Neuronal stem cell (in vitro differentiated cells): ENCODE measurements around the gene SEMA3G.

Experiments used
- DNase-seq: peaks from one replicate; pipeline ENCODE4 v3.0.0-alpha.2; 2013; ENCODE audit warnings: low spot score
- H2AFZ ChIP-seq: one replicate; pipeline ENCODE4 v1.6.1; 2013; ENCODE audit warnings: mild to moderate bottlenecking, low read length, inconsistent platforms
- H2AK5ac ChIP-seq: 2 replicates; pipeline ENCODE4 v1.6.1; 2013; ENCODE audit warnings: low read depth, mild to moderate bottlenecking, inconsistent platforms, low read length, moderate library complexity, mixed read lengths
- H2BK120ac ChIP-seq: 2 replicates; pipeline ENCODE4 v1.6.1; 2013; ENCODE audit warnings: low read depth, mild to moderate bottlenecking, inconsistent platforms, low read length, moderate library complexity, mixed read lengths
- H2BK12ac ChIP-seq: one replicate; pipeline ENCODE4 v1.6.1; 2013; ENCODE audit warnings: low read length, inconsistent platforms
- H2BK15ac ChIP-seq: 2 replicates; pipeline ENCODE4 v1.6.1; 2013; ENCODE audit warnings: mild to moderate bottlenecking, low read length, inconsistent platforms, mixed read lengths
- H2BK5ac ChIP-seq: one replicate; pipeline ENCODE4 v1.6.1; 2013; ENCODE audit warnings: inconsistent platforms, mild to moderate bottlenecking, low read length, moderate library complexity
- H3K14ac ChIP-seq: one replicate; pipeline ENCODE4 v1.6.1; 2013; ENCODE audit warnings: low read length, inconsistent platforms
- H3K18ac ChIP-seq: 2 replicates; pipeline ENCODE4 v1.6.1; 2013; ENCODE audit warnings: low read length, inconsistent platforms
- H3K23ac ChIP-seq: 2 replicates; pipeline ENCODE4 v1.6.1; 2013; ENCODE audit warnings: low read depth, mild to moderate bottlenecking, mixed read lengths, low read length, inconsistent platforms; ENCODE audit not compliant: poor library complexity
- H3K27ac ChIP-seq: replicated peaks from 3 replicates; pipeline ENCODE4 v1.5.1; 2013; ENCODE audit warnings: low read length, inconsistent platforms
- H3K27me3 ChIP-seq, 3 experiments: 2 replicates each; pipeline ENCODE4 v1.6.1; 2013; ENCODE audit warnings: low read length in 3 of 3, mild to moderate bottlenecking in 2 of 3, inconsistent platforms in 1 of 3, low read depth in 1 of 3, mixed read lengths in 1 of 3, moderate library complexity in 1 of 3; ENCODE audit not compliant: control insufficient read depth in 3 of 3, insufficient read depth in 3 of 3
- H3K36me3 ChIP-seq, 2 donors: replicated peaks in 1 of 2; 2 replicates each; pipeline ENCODE4 v1.6.1; 2013; ENCODE audit warnings: low read length in 2 of 2; ENCODE audit not compliant: control insufficient read depth in 2 of 2, insufficient read depth in 2 of 2
- H3K4ac ChIP-seq: 2 replicates; pipeline ENCODE4 v1.6.1; 2013; ENCODE audit warnings: inconsistent platforms, mild to moderate bottlenecking, low read length, moderate library complexity
- H3K4me1 ChIP-seq, 2 donors: 1 replicate in 1 of 2; 2 replicates in 1 of 2; pipeline ENCODE4 v1.6.1; 2013; ENCODE audit warnings: low read length in 2 of 2, low read depth in 1 of 2; ENCODE audit not compliant: control insufficient read depth in 2 of 2, insufficient read depth in 1 of 2
- H3K4me2 ChIP-seq: one replicate; pipeline ENCODE4 v1.6.1; 2013; ENCODE audit warnings: mild to moderate bottlenecking, low read length, inconsistent platforms; ENCODE audit not compliant: insufficient read depth, poor library complexity, severe bottlenecking
- H3K4me3 ChIP-seq, 2 donors: 2 replicates each; pipeline ENCODE4 v1.5.1; 2013; ENCODE audit warnings: low read length in 2 of 2, mild to moderate bottlenecking in 2 of 2, inconsistent platforms in 1 of 2, moderate library complexity in 1 of 2
- H3K79me1 ChIP-seq: one replicate; pipeline ENCODE4 v1.6.1; 2013; ENCODE audit warnings: low read depth, mild to moderate bottlenecking, inconsistent platforms, low read length, moderate library complexity
- H3K9ac ChIP-seq: one replicate; pipeline ENCODE4 v1.6.1; 2013; ENCODE audit warnings: mild to moderate bottlenecking, low read depth, low read length, inconsistent platforms; ENCODE audit not compliant: poor library complexity
- H3K9me3 ChIP-seq, 2 donors: replicated peaks in 1 of 2; 2 replicates each; pipeline versions ENCODE3 to v1.6.1; 2013; ENCODE audit warnings: low read length in 2 of 2, mild to moderate bottlenecking in 2 of 2, inconsistent platforms in 1 of 2, low read depth in 1 of 2, mixed read lengths in 1 of 2, moderate library complexity in 1 of 2; ENCODE audit not compliant: control insufficient read depth in 2 of 2, insufficient read depth in 1 of 2
- H4K8ac ChIP-seq: one replicate; pipeline ENCODE4 v1.6.1; 2013; ENCODE audit warnings: low read depth, mild to moderate bottlenecking, inconsistent platforms, low read length, moderate library complexity
- H4K91ac ChIP-seq: one replicate; pipeline ENCODE4 v1.6.1; 2013; ENCODE audit warnings: low read length, low read depth, mild to moderate bottlenecking, inconsistent platforms; ENCODE audit not compliant: poor library complexity
- WGBS, 2 donors: extraction: QIAGEN DNeasy Blood & Tissue Kit; methylation state at CpG; one replicate each; pipeline ENCODE4 v1.1.7; 2013; ENCODE audit warnings: missing lambda C conversion rate in 2 of 2, mixed read lengths in 1 of 2; ENCODE audit not compliant: insufficient read length in 2 of 2, insufficient replicate concordance in 1 of 2; ENCODE audit errors: extremely low coverage in 2 of 2; 5-methylcytosine and 5-hydroxymethylcytosine counted together

Gene SEMA3G

GRCh38 chr3:52472239-52473000, 27.5 kb upstream of the SEMA3G start:
- H3K4ac ChIP-seq: no peak overlapping the region
- peaks cover 0 to 2% of the 10 kb centered on the region in 2 donors for H3K9me3 ChIP-seq
- H2AFZ ChIP-seq: no peak overlapping the region
- no peak for DNase-seq
- no peak overlapping the region for H4K91ac ChIP-seq
- no peaks in the 10 kb centered on the region for H3K4me1 ChIP-seq
- H3K18ac ChIP-seq: no peak overlapping the region
- H2AK5ac ChIP-seq: no peak overlapping the region
- no peak overlapping the region for H2BK12ac ChIP-seq
- no peak overlapping the region for H3K9ac ChIP-seq
- no peak overlapping the region for H2BK15ac ChIP-seq
- H3K4me2 ChIP-seq: no peak overlapping the region
- no peak overlapping the region for H3K27ac ChIP-seq
- peak overlapping the region in 1 of 2 donors; percentile 20 for H3K4me3 ChIP-seq
- H3K23ac ChIP-seq: no peak overlapping the region
- WGBS, 2 donors: no CpG with 5 or more reads among the region's 14 CpGs
- H2BK120ac ChIP-seq: no peak overlapping the region
- H4K8ac ChIP-seq: no peak overlapping the region
- peaks cover 44 to 90% of the 10 kb centered on the region in 2 donors for H3K36me3 ChIP-seq
- peaks cover 7% of the 10 kb centered on the region for H3K79me1 ChIP-seq
- H2BK5ac ChIP-seq: no peak overlapping the region
- no peak overlapping the region for H3K14ac ChIP-seq
- H3K27me3 ChIP-seq: no peaks in the 10 kb centered on the region

- no peak overlapping the region for H4K91ac ChIP-seq
- no peak overlapping the region for H3K4me3 ChIP-seq
- H2AFZ ChIP-seq: no peak overlapping the region
- peaks cover 8% of the 10 kb centered on the region for H3K79me1 ChIP-seq
- H2AK5ac ChIP-seq: no peak overlapping the region
- H3K14ac ChIP-seq: no peak overlapping the region
- H2BK5ac ChIP-seq: no peak overlapping the region
- no peak overlapping the region for H3K27ac ChIP-seq
- no CpG with 5 or more reads among the region's 26 CpGs for WGBS, 2 donors
- no peak overlapping the region for H2BK120ac ChIP-seq
- peaks cover 42 to 89% of the 10 kb centered on the region in 2 donors for H3K36me3 ChIP-seq
- no peaks in the 10 kb centered on the region for H3K27me3 ChIP-seq
- H3K9me3 ChIP-seq: peaks cover 0 to 2% of the 10 kb centered on the region in 2 donors
- H3K18ac ChIP-seq: peak overlapping the region; percentile 48
- no peak overlapping the region for H3K4me2 ChIP-seq
- no peak overlapping the region for H2BK15ac ChIP-seq
- no peak for DNase-seq
- no peak overlapping the region for H4K8ac ChIP-seq
- no peak overlapping the region for H2BK12ac ChIP-seq
- H3K23ac ChIP-seq: no peak overlapping the region
- peak overlapping the region; percentile 60 for H3K9ac ChIP-seq
- H3K4ac ChIP-seq: no peak overlapping the region
- H3K4me1 ChIP-seq: no peaks in the 10 kb centered on the region
These were observed 26.7 kb upstream of the SEMA3G start for GRCh38 chr3:52471371-52472238.

- no peak overlapping the region for H3K27ac ChIP-seq
- peaks cover 10% of the 10 kb centered on the region for H3K79me1 ChIP-seq
- H2BK12ac ChIP-seq: no peak overlapping the region
- no peak overlapping the region for H3K4me2 ChIP-seq
- H2AFZ ChIP-seq: no peak overlapping the region
- H3K4me1 ChIP-seq: no peaks in the 10 kb centered on the region
- H4K91ac ChIP-seq: no peak overlapping the region
- no peak overlapping the region for H2AK5ac ChIP-seq
- H4K8ac ChIP-seq: no peak overlapping the region
- H2BK120ac ChIP-seq: no peak overlapping the region
- no peak overlapping the region for H3K9ac ChIP-seq
- H3K4me3 ChIP-seq: no peak overlapping the region
- H3K18ac ChIP-seq: no peak overlapping the region
- no peak overlapping the region for H2BK5ac ChIP-seq
- peaks cover 41 to 89% of the 10 kb centered on the region in 2 donors for H3K36me3 ChIP-seq
- DNase-seq: no peak
- no peak overlapping the region for H2BK15ac ChIP-seq
- no peak overlapping the region for H3K14ac ChIP-seq
- H3K9me3 ChIP-seq: peaks cover 0 to 3% of the 10 kb centered on the region in 2 donors
- no peak overlapping the region for H3K4ac ChIP-seq
- no peak overlapping the region for H3K23ac ChIP-seq
- no CpG with 5 or more reads among the region's 4 CpGs for WGBS, 2 donors
- H3K27me3 ChIP-seq: no peaks in the 10 kb centered on the region
These were observed 26.0 kb upstream of the SEMA3G start for GRCh38 chr3:52470920-52471319.

GRCh38 chr3:52469001-52469400, 24.1 kb upstream of the SEMA3G start:
- H2AK5ac ChIP-seq: no peak overlapping the region
- no peak overlapping the region for H2BK15ac ChIP-seq
- no peak overlapping the region for H2BK12ac ChIP-seq
- peaks cover 0 to 3% of the 10 kb centered on the region in 2 donors for H3K9me3 ChIP-seq
- H3K36me3 ChIP-seq: peaks cover 39 to 92% of the 10 kb centered on the region in 2 donors
- WGBS, 2 donors: no CpG with 5 or more reads among the region's 5 CpGs
- no peak overlapping the region for H3K9ac ChIP-seq
- H3K27ac ChIP-seq: no peak overlapping the region
- peaks cover 14% of the 10 kb centered on the region for H3K79me1 ChIP-seq
- no peak overlapping the region for H3K23ac ChIP-seq
- no peak overlapping the region for H3K4me2 ChIP-seq
- H3K4ac ChIP-seq: no peak overlapping the region
- H2AFZ ChIP-seq: no peak overlapping the region
- no peak overlapping the region for H2BK5ac ChIP-seq
- no peak overlapping the region for H4K91ac ChIP-seq
- no peak overlapping the region for H4K8ac ChIP-seq
- no peaks in the 10 kb centered on the region for H3K27me3 ChIP-seq
- no peak overlapping the region for H3K14ac ChIP-seq
- no peak overlapping the region for H2BK120ac ChIP-seq
- no peak for DNase-seq
- no peak overlapping the region for H3K18ac ChIP-seq
- no peaks in the 10 kb centered on the region for H3K4me1 ChIP-seq
- H3K4me3 ChIP-seq: no peak overlapping the region
